Tibial nerve (tissue), 4 donors: ENCODE results near the gene AHRR.

Experiments used
- EP300 ChIP-seq, 2 donors: sonication (generic); formaldehyde crosslinking; IDR thresholded peaks; one replicate each; pipeline ENCODE4 v1.6.1; 2017; ENCODE audit warnings: antibody characterized with exemption in 2 of 2, mild to moderate bottlenecking in 1 of 2
- TF ChIP-seq, protein P1 (sequence below), 5 experiments: fragments of 200-600 bp in 3 of 5; fragments of 450-650 bp in 2 of 5; sonication (generic) in 3 of 5; IDR thresholded peaks; one replicate each; pipeline ENCODE4 v1.5.1; 2016 to 2019; ENCODE audit warnings: antibody characterized with exemption in 5 of 5, mild to moderate bottlenecking in 3 of 5, moderate library complexity in 2 of 5

DNA sequence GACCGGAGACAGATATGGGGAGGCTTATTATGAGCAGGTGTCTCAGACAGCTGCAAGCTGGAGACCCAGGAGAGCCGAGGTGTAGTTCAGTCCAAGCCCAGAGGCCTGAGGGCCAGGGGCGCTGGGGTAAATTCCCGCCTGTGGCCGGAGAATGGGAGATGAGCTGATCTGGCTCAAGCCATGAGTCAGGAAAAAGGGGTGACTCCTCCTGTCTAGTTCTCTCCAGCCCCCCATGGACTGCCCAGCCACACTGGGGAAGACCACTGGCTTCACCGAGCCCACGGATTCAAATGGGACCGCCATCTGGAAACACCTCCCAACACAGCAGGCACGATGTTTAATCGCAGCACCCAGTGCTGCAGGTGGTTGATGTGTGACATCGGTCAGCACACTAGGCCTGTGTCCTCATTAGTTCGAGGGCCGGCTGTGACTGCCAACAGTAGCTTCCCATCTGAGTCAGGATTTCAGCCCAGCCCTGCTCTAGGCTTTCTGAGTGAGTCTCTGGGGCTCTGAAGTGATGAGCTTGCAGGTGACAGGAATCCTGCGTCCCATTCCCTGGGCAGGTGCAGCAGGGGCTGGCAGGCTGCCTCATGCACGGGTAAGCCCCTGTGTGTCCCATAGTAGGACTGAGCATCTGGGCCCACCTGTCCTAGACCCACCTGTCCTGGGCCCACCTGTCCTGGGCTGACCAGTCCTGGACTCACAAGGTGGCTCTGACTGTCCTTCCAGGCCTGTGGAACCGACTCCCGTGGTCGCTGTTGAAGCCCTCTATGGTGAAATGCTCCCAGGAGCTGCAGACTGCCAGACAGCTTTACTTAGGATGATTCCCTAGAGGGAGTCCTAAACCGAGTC is 49.7 kb downstream of the AHRR start:
- TF ChIP-seq, protein P1, sequence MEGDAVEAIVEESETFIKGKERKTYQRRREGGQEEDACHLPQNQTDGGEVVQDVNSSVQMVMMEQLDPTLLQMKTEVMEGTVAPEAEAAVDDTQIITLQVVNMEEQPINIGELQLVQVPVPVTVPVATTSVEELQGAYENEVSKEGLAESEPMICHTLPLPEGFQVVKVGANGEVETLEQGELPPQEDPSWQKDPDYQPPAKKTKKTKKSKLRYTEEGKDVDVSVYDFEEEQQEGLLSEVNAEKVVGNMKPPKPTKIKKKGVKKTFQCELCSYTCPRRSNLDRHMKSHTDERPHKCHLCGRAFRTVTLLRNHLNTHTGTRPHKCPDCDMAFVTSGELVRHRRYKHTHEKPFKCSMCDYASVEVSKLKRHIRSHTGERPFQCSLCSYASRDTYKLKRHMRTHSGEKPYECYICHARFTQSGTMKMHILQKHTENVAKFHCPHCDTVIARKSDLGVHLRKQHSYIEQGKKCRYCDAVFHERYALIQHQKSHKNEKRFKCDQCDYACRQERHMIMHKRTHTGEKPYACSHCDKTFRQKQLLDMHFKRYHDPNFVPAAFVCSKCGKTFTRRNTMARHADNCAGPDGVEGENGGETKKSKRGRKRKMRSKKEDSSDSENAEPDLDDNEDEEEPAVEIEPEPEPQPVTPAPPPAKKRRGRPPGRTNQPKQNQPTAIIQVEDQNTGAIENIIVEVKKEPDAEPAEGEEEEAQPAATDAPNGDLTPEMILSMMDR (IDR thresholded peaks at IDR 0.05) = no peak
- no peak for TF ChIP-seq EP300 (IDR thresholded peaks at IDR 0.05)
